Measurements from ENCODE around the gene CDH9. TPM values are rescaled to one million over a fixed set of nuclear protein-coding genes. Genes with fewer than 3 reads are reported as not detected.

CDH9 gene
- total RNA-seq = not detected
- long read RNA-seq = 0 reads

DNA sequence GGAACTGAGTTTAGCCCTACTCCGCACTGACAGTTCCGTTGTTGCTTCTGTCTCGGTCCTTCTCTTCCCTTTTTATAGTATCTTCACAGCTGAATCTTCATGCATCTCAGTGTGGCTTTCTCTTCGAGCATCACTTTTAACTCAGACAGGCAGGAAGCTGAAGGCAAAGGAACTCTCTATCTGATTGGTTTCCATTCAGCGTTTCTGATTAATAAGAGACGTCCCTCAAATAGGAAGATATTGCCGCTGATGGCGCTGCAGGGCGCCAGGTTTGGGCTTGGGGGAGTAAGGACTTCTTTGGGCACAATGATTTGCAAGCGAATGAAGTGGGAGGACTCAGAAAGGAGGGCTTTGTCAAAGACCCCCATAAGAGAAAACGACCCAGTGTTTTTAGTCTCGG, at the start of gene CDH9:
TSS of gene CDH9 (minus strand) at position 111 of the 400 bp plus-strand sequence. CDS start 50,253 bp downstream, outside the sequence.
- DNase-seq (ENCODE audit: low spot score) = peak; percentile 30

DNA sequence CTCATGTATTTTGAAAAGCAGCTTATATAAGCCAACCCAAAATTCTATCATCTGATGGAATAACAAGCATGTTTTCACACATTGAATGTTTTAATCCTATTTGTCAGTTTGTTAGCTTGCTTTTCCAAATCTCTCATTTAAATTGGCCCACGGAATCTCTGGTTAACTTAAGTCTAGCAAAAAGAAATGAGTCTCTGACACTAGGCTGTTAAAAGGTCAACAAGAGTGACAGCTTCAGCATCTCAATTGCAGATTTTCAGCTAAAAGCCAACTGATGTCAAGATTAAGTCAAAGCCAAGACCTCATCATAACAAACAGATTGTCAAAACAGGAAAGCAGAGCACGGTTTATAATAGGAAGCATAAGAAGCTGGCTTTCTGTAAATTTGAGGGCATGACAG, 49.4 kb upstream of the CDH9 start:
- no peak for DNase-seq (ENCODE audit: low spot score)

GRCh38 chr5:27083449-27084415, 45.3 kb upstream of the CDH9 start:
- DNase-seq (ENCODE audit: low spot score) = no peak

- DNase-seq (ENCODE audit: low spot score) = no peak
Observed at GRCh38 chr5:27080147-27080546, 41.8 kb upstream of the CDH9 start.

GRCh38 chr5:27062451-27062850, 24.1 kb upstream of the CDH9 start:
- DNase-seq (ENCODE audit: low spot score) = no peak

DNA sequence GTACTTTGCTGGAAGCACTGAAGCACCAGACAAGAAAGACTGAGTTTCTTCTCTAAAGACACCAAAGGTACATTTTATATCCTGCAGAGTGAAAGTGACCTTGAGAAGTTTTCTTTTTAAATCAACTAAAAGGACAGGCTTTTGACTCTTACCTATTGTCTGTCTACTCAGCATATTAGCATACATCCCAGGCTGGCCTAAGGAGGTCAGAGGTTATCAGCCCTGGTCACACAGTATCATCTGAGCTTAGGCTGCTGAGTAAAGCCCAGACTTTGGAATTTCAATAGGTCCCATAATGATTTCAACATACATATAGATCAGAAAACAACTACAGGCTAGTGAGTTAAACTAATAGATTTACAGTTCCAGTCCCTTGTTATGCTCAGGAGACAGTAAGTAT, 10.1 kb upstream of the CDH9 start:
- DNase-seq (ENCODE audit: low spot score) = no peak

DNA sequence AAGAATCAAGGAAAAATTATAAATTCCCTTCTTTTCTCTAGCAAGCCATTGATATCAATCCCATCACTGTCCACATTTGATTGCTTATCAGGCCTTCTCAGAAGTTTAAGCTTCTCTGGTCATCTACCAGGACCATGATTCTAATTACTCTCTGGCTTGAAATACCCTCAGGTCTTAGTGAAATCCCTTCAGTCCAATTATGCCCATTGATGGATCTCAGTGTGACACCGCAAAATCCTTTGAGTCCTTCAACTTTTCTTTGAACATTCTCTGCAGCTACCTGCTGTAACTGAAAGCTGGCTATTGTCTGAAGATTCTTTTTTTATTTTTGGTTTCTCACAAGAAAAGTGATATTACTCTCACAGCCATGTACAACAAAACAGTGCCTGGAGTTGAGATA, 3.0 kb upstream of the CDH9 start:
- no peak for DNase-seq (ENCODE audit: low spot score)

DNA sequence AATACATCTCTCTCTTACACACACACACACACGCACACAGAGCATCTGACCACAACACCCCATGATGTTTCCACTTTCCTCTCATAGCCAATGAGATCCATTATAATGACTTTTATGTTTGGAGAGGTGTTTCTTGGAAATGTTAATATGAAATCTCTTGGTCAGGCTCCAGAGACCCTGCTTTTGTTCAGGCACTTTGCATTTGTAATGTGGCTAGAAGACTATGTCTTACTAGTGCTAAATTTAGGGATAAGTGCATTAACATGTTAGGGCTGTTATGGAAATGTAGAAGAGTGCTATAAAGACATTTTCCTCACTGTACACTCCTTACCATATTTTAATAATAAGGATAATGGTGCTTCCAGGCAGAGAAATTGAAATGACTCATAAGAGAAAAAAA, 3.8 kb downstream of the CDH9 start:
- no peak for DNase-seq (ENCODE audit: low spot score)

DNA sequence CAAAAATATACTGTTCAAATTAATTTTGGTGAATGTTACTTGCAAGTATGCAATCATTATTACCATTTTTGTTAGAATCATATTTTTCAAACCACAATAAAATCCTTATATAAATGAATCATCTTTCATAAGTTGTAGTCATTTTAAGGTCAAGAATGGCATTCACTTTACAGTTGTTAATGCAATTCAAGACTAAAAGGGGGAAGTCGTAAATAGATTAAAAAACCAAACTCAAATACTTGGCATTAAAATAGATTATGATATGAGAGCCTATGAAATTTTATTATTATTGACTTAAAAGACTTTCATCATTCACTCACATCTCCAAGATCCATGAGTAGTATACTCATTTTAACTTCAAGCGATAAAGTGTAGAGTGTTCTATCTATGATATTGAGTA, 11.6 kb downstream of the CDH9 start:
- no peak for DNase-seq (ENCODE audit: low spot score)

- no peak for DNase-seq (ENCODE audit: low spot score)
Observed at GRCh38 chr5:27026063-27026462, 12.3 kb downstream of the CDH9 start.

GRCh38 chr5:27021471-27021870, 16.9 kb downstream of the CDH9 start:
- no peak for DNase-seq (ENCODE audit: low spot score)

GRCh38 chr5:27020973-27021372, 17.4 kb downstream of the CDH9 start:
- DNase-seq (ENCODE audit: low spot score) = no peak

DNA sequence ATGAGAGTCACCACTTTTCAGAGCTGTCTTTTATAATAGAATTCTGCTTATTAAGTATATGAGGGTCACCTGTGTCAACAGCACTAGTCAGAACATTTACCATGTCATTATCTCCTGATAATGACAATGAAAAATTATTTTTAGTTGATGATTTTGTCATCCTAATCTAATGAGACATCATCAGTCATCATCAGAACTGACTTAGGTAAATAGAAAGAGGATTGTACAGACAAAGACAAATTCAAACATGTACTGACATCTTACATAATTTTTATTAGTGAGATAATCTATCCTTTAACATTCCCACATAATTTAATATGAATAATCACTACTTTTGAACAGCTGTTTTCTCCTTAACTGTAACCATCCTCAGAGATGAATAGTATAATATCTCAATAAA, 22.6 kb downstream of the CDH9 start:
- DNase-seq (ENCODE audit: low spot score) = no peak

DNA sequence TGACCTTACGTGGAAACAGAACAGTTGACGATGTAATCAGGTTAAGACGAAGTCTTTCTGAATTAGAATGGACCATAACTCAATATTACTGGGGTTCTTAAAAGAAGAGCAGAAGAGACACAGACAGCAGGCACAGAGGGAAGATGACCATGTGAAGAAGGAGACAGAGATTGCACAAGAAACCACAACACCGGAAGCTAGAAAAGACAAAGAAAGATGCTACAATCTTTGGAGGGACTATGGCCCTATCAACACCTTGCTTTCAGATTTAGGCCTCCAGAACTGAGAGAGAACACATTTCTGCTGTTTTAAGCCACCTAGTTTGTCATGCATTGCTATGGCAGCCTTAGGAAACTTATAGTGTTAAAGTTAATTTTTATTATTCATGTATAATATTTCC, 27.1 kb downstream of the CDH9 start:
- DNase-seq (ENCODE audit: low spot score) = no peak

- no peak for DNase-seq (ENCODE audit: low spot score)
Observed at GRCh38 chr5:27010646-27011045, 27.7 kb downstream of the CDH9 start.

- no peak for DNase-seq (ENCODE audit: low spot score)
Observed at GRCh38 chr5:27009540-27009915, 28.9 kb downstream of the CDH9 start.

DNA sequence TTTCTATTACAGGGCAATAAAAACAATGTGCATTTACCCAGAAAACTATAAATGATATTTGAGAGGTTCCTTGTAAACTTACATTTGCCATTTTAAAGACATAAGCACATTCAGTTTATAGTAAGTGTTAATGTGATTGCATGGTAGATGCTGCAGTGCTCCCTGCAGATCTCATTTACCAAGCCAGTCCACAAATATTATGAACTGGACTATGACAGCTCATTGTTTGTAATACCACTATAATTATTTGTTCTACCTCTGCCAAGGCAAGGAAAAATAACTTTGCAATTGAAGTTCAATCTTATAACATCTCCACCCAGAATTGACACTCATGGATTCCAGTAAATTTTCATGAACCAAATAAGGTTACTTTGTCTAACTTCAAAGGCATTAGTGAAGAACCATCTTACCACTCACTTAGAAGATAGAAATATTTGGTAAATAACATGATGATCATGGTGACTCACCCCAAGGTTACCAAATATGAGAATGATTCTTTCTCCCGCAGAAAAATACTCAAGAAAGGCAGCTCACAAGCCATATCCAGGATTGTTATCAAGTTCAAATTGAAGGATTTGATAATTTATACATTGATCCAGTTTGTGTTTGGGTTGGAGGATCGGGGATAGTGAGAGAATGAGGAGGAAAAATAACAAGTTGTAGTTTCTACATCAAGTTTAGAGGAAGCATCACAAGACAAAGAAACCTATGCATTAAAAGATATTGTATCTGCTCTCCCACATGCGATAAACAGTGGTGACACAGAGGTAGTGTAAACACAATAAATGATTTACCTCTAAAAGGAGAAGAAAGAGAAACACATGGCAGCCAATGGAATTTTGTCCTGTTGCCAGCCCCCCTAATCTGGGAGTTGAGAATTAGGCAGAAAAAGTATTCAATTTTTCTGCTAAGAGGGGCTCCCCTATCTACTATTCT, 29.5 kb downstream of the CDH9 start:
- no peak for DNase-seq (ENCODE audit: low spot score)

- DNase-seq (ENCODE audit: low spot score) = no peak
Observed at GRCh38 chr5:27007121-27007520, 31.3 kb downstream of the CDH9 start.

DNA sequence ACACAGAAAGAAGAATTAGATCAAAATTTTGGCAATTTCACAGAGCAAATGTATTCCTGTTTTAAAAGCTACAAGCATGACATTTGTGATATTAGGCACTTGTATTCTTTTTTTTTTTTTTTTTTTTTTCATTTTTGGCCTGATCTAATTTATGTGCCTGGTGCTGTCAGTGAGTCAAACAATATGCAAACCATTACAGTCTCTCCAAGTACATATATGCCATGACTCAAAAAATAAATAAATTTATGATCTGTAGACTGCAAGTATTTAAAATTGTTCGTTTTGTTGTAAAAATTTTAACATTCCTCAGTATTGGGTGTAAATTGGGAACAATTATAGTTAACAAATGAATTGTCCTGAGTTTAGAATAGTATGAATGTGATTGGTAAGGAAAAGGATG, 51.4 kb downstream of the CDH9 start:
- no peak for DNase-seq (ENCODE audit: low spot score)

GRCh38 chr5:26981750-26982149, 56.6 kb downstream of the CDH9 start:
- DNase-seq (ENCODE audit: low spot score) = no peak

GRCh38 chr5:26959290-26959689, 79.1 kb downstream of the CDH9 start:
- DNase-seq (ENCODE audit: low spot score) = no peak

- no peak for DNase-seq (ENCODE audit: low spot score)
Observed at GRCh38 chr5:26955161-26955560, 83.2 kb downstream of the CDH9 start.

Data from mesenteric fat pad (tissue), 1 donor.